T1000 (cell line): ENCODE results near the gene ATP5F1D.

ENCODE experiments used
- DNase-seq: peaks from one replicate; lab custom pipeline; 2025; ENCODE audit warnings: mixed read lengths; lab: John Stamatoyannopoulos, UW

ATP5F1D gene

DNA sequence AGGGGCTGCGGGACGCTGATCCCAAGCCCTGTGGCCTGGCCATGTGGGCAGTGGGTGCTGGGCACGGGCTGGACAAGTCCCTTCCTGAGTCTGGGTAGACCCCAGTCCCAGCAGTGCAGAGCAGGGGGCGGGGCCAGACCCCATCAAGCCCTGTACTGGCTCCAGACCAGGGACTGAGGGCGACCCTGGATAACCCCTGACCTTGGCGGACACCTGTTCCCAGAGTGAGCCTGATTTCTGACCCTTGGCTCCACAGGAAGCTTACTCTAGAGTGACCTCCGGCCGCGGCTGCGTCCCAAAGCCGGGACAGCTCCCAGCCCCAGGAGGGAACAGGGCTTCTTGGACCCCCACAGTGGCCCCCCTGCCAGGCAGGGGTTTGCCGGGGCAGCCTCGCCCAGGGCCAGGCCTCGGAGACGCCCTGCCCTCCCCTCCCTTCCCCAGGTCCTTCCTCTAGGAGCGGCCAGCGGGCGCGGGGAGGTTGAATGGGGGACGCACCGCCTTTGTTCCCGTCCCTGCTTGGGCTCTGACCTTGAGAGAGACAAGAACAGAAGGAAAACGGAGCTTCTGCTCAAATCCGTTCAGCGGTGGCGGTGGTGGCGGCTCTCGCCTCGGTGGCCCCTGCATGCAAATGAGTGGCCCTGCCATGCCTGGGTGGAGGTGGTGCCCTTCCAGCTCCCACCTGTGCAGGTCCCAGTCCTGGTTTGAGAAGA, 41.8 kb downstream of the ATP5F1D start:
- DNase-seq: no peak

DNA sequence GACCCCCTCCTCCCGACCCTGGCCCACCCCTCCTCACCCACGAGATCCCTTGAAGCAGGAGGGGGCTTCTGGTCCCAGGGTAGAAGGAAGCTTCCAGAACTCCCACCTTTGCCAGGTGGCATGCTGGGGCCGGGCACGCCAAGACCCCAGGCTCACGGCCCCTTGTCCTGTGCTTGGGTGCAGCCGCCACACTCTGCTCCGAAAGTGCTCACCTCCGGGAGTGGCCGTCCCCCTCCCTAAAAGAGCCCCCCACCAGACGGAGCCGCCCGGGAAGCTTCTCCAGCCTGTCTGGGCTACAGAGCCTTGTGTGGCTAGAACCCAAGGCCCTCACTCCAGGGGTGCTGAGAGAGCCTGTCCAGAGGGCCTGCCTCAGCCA, 42.4 kb downstream of the ATP5F1D start:
- DNase-seq: no peak

DNA sequence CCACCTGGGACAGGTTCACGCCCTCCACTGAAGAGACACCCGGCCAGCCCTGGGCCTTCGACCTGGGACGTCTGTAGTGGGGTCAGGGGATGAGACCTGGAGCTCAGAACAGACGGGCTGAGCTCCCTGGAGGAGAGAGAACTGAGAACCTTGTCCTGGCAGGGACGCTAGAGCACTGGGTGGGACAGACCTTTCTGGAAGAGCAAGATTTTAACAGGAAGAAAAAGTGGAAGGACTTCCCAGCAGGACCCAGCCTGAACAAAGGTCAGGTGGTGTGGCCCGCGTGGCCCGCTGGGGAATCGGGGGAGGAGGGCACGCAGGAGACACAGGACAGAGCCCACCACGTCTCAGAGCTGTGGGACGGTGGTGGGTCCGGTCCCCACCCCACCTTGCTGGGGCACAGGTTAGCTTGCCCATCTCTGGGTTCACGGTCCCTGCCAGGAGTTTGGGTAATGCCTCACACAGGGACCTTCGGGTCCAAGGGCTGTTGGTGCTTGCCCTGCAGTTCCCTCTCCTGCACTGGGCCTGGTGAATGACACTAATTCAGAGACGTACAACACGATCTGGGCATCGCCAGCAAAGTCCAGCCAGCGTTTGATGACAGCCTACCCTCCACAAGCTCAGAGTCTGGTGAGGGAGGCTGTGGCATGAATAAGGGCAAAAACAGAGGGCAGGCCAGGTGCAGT, 42.9 kb downstream of the ATP5F1D start:
- DNase-seq: no peak

DNA sequence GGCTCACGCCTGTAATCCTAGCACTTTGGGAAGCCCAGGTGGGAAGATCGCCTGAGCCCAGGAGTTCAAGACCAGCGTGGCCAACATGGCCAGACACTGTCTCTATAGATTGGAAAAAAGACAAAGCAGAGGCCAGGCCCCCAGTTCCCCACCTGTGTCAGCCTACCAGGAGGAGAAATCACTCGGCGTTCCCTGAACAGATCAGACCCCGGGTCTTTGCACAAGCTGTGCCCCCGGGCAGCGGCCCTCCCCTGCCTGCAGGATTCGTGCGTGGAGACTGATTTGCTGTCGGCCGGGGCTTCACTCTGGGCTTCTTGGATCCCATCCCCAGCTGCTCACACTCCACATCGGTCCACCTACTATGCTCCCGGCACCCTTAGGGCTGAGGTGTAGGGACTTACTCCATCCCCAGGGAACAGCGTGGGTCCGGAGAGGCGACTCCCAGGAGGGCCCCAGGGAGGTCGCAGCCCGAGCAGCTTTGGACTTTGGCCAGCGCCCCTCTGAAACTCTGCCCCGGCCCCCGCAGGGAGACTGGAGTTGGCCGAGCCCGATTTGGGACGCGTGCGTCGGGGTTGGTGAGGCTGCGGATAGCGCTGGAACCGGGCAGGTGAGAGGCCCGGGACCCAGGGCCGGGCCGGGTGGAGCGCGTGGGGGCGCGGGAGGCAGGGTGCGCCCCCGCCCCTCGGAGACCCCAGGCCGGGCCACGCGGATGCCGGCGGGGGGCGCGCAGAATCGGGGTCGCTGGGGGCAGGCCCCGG, 43.6 kb downstream of the ATP5F1D start:
- no peak for DNase-seq

DNA sequence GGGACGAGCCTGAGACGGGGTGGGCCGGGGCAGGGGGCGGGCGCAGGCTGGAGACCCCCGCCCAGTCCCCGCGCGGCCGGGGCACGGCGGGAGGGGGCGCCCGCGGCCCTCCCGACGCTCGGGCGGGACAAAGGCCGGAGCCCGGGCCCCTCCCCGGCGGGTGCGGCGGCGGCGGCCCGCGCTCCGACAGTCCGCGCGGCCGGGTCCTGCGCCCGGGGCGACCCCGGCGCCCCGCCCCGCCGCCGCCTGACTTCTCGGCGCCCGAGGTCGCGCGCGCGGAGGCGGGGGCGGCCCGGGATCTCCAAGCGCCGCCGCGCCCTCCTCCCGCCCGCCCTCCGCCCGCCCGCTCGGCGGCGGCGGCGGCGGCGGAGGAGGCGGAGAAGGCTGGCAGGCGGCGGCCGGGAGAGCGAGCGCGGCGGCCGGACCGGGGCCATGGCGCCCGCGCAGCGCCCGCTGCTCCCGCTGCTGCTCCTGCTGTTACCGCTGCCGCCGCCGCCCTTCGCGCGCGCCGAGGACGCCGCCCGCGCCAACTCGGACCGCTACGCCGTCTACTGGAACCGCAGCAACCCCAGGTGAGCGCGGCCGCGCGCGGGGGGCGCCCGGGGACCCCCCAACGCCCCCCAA, 44.3 kb downstream of the ATP5F1D start, which contains the start of gene EFNA2:
Gene EFNA2, plus strand, starts transcription at position 137 of the 624 bp plus-strand sequence. Its CDS starts 296 bp downstream, at position 433.
- no peak for DNase-seq

DNA sequence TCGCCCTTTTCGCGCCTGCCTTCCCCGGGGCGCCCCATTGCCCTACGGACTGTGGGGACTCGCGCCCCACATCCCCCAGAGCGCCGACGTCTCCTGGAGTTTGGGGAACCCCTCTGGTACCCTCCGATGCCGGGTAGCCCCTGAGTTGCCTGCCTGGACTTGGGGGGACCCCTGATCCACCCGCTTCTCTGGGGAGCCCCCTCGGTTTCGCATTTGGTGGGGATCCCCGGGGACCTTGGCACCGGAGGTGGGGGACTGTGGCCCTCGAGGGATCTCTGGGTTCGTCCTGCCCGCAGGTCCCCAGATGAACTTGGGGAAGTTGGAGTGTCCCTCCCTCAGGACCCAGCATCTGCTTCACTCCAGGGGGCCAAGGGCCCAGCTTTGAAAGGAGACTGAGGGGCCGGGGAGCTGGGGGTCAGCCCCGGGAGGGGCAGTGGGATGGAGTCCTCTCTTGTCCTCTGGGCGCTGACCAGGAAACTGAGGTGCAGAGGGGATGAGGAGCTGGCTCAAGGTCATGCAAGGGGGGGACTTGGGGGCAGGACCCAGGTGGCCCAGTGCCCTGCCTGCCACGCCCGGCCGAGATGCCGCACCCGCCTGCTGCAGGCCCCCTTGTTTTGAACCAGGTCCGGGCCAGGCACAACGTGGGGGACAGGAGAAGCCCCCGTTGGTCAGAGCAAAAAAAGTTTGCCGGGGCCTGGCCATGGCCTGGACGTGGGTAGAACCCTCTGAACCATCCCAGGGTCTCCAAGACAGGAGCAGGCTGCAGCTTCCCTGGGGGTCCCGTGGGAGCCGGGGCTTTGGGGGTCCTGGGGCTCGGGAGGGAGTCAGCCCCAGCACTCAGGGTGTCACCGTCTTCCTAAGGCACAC, 45.2 kb downstream of the ATP5F1D start:
- no peak for DNase-seq

DNA sequence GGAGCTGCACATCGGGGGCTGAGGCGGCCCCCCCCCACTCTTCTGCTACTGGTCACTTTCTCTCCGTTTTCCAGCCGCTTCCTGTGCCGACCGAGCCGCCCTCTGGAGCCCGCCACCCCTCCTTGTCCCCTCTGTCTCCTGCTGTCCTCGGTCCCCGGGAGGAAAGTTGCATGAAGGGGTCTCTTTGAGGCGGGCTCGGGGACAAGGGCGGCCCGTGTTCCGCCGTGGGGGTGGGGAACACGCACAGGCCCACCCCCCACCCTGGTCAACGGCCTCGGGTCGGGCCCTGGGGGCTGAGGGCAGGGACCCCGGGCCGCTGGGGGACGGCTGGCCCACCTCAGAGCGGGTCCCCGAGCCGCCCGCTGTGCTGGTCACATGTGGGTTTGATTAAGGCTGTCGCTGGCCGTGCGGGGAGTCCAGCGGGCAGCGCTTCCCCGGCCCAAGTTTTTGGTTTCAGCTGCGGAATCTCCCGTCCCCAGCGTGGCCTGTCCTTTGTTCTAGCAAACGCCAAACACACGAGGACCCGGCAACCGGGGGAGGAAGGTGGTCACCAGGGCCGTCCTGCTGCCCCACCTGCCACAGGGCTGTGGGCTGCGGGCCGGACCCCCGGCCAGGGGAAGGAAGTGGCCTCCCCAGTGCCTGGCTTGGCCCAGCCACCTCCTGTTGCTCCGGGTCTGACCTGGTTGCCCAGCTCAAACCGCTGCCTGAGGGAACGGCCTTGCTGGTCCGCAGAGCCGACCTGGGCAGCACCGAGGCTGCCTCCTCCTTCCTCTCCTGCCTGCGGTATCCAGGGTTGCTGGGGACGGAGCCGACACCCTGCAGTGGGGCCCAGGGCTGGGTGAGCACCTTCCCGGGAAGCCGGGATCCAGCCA, 46.0 kb downstream of the ATP5F1D start:
- no peak for DNase-seq

DNA sequence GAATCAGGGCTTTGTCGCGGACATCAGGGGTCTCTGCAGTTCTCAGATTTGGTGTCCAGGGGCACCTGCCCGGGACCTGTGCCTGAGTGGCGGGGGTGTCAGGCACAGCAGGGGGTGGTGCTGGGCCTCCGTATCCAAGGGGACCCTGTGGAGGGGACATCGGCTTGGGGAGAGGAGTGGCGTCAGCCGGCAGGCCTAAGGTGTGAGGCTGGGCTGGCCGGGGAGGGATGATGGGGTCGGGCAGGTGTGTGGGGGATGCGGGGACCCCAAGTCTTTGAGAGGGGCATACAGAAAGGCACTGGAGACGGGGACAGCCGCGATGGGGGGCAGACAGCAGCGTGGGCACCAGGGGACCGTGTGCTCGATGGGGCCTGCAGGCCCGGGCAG, 46.7 kb downstream of the ATP5F1D start:
- no peak for DNase-seq

DNA sequence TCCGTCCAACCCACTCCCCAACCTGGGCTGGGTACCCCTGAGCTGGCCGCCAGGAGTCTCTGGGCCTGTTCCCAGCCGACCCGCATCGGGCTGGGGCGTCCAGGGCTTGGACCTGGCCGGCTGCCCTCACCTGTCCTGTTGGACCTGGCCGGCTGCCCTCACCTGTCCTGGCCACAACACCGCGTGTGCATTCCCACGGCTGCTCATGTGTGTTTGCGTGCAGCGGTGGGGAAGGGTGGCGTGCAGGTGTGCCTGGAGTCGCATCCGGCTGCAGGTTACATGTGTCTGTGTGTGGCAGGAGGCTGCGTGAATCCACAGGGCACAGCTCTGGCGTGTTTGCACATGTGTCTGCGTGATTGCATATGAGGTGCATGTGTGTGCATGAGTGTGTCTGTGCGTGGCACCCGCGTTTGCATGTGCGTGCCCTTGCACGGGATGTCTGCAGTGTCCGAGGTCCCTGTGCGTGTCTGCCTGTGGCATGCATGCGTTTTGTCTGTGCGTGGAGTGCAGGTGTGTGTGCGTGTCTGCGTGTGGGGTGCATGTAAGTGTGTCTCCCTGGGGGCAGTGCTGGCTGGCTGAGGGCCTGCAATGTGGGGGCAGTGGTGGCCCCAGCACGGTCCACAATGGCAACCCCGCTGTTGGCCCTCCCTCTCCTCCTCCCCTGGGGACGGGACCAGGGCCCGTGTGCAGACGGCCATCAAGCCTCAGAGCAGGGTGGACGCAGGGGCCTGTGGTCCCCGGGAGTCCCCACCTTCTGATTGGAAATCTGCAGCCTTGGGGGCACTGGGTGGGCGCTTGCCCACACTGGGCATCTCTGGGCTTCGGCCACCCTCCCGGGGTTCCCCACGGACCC, 47.5 kb downstream of the ATP5F1D start:
- no peak for DNase-seq

DNA sequence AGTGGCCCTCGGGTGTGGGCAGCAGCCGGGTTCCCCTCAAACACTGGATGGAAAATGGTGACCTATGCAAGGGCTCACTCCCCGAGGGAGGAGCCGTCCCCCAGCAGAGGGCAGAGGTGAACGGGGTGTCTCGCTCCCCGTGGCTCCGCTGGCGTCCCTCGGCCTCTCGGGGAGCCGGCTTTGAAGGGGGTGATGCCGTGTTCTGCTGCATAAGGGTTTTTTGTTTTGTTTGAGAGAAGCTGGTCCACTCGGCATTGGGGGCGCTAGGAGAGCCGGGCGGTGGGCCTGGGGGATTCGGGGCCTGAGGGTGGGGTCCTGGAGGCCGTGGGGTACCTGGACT, 48.1 kb downstream of the ATP5F1D start:
- no peak for DNase-seq

DNA sequence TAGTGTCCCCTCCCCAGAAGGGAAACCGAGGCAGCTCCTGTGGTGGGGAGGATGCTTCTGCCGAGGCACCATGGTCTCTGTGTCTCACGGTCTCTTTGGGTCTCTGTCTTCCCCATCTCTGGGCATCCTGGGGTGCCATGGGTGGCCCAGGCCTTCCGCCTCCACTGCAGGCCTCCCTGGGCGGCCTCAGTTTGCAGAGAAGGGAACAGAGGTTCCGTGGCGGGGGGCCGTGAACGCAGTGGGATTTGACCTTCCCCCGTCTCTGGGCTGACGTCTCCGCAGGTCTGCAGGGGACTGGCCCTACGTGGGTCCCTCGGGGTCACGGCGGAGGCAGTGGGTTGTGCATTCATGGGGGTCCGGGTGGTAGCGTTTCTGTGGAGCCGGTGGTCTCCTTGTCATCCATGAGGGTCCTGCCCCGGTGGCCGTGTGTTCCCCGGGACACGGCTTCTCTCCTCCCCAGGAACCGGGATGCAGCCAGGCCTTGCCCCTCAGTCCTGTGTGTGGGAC, 48.7 kb downstream of the ATP5F1D start:
- DNase-seq: no peak

DNA sequence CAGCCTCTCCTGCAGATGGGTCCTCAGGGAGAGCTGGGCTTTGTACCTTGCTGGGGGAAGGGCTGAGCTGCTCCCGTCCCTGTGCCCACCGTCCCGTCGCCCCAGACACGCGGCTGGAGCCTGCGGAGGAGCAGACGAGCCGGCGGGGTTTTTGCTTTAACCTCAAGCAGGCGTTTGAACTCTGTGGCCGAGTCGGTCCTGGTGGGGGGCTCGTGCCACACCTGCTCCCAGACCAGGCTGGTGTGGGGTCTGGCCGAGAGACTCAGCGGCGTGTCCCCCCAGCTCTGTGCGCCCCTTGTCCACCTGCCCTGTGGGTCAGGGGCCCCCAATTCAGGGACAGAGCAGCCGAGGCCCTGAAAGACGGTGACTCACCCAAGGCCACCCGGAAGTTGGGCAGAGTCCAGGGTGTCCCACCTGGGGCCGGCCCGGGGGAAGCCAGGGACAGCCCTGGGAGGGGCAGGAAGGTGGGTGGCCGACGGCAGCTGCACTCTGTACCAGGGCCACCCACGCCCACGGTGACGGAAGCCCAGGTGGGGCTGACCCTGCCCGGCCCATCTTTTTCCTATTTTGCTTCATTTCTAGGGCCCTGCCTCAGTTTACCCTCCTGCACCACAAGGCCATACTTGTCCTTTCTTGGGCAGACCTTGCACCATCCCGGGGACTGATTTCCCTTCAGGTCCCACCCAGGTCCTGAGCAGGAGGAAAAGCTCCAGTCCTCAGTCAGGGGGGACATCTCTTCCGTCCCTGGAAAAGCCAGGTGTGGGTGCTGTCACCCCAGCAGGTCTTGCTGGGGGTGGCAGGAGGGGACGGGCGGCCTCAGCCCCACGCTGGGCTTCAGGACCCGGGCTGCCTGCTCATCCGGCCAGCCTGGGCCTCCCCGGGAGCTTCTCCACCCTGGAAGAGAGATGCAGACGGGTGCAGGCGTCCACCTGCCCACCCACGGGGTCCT, 49.4 kb downstream of the ATP5F1D start:
- DNase-seq: no peak

DNA sequence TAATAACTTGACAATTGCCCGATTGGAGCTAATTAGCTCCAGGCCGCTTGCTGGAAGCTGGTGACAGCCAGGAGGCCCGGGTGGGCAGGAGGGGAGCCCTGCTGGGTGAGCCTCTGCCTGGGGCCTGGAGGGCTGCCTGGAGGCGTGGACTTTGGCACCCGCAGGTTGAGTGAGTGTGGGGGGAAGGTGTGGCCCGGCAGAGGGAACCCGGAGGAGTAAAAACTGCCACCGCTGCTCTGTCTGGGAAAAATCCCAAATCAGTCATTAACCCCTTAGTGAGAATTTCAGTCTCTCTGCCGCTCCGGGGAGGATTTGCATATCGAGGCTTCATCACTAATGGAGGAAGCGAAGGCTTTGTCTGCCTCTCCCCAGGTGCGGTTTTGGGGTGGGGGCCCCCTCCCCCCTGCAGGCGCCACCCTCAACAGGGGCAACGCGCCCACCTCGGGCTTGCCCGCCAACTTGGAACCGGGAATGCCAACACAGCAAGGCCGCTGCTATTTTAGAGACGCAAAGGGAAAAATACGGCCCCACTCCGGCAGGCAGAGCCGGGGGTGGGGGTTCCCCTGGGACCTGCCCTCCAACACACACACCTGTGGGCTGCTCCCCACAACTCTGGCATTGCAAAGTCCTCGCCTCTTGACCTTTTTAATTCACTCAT, 50.3 kb downstream of the ATP5F1D start:
- DNase-seq: no peak

DNA sequence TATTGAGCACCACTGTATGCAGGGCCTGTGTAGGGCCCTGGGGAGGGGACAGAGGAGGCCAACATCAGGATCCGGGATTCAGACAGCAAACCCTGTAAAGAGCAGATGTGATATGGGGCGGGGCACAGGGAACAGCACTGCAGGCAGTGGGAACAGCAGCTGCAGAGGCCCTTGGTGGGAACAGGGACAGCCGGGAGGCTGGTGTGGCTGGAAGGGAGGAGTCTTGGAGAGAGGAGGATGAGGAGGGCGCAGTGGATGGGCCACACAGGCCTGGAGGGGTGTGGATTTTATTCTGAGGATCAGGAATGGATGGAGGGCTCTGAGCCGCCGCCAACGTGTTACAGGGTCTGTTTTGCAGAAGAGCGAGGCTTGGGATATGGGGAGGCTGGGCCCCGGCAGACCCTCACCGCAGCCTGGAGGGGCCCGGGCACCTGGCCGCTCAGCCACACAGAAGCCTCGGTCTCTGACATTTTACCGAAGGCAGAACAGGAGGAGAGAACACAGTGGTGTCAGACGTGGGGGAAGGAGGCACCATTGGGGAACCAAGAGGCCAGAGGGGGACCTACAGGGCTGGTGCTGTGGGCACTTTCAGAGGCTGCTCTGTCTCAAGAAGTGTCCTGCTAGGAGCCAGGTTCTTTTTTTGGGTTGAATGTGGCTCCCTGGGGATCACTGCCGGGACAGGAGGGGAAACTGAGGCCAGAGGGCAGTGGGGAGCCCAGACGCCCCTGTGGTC, 51.0 kb downstream of the ATP5F1D start:
- no peak for DNase-seq

DNA sequence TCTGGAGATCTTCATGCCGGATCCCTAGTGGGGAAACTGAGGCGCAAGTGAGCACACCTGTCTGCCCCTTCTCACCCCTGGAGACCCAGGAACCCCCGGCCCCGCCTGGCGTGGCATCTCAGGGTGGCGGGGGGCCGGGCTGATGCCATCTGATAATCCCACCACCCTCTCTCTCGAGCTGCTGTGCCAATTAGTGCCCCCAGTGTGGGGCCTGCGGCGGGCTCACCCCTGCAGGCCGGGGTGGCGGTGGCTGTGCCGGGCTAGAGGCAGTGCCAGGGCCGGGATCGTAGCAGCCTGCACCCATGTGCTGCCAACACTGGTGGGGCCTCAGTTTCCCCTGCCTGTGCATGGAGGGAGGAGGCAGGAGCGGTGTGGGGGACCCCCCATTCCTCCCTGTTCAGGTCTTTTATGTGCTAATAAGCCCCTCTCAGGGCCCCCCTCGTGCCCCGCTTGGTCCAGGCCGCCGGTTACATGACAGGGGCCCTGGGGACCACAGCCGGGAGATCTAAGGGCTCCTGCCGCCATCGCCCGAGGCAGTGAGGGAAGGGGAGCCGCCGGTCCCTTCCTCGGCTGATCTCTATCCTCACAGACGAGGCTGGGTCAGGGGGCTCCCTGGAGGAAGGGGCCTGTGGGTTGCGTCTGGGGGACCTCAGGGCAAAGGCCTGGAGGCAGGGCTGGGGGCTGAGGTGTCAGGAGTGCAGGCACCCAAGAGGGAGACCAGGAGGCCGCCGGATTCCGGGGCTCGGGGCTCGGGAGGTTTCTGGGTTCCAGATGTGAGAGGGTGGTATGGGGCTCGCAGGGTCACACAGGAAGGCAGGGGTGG, 52.4 kb downstream of the ATP5F1D start:
- no peak for DNase-seq
